Measurements from ENCODE around the gene TMUB2.

Gene TMUB2

DNA sequence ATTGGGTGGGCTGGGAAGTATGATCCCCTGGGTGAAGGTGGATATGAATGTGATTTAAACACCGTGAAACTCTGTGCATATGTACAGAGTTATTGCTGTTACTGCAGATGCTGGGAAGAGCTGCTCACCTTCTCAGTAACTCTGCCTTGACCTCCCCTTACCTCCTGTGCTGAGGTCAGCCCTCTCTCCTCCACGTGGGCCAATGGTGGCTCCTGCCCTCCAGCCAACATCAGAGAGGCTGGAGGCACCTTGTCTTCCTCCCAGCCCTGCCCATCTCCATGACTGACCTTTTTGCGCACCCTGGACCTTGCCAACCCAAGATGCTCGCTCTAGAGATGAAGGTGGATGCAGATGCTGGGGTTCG is 16.7 kb upstream of the TMUB2 start:
- no peak overlapping the region for H3K27ac ChIP-seq (ENCODE audit: low read depth, low read length)
- no peak overlapping the region for H2AFZ ChIP-seq (ENCODE audit: low read depth, low read length, severe bottlenecking)
- H3K9me3 ChIP-seq (ENCODE audit: insufficient read depth, low read length), result no peaks in the 10 kb centered on the region
- H4K20me1 ChIP-seq (ENCODE audit: low read depth, low read length), result no peaks in the 10 kb centered on the region
- no peaks in the 10 kb centered on the region for H3K9me2 ChIP-seq (replicated peaks; ENCODE audit: insufficient read depth, low read length)
- H3K4me3 ChIP-seq (ENCODE audit: insufficient read depth, low read length, poor library complexity, severe bottlenecking), result no peak overlapping the region
- no peak for TF ChIP-seq EZH2phosphoT487 (conservative IDR thresholded peaks at IDR 0.05; ENCODE audit: low read length)
- TF ChIP-seq, protein P1, sequence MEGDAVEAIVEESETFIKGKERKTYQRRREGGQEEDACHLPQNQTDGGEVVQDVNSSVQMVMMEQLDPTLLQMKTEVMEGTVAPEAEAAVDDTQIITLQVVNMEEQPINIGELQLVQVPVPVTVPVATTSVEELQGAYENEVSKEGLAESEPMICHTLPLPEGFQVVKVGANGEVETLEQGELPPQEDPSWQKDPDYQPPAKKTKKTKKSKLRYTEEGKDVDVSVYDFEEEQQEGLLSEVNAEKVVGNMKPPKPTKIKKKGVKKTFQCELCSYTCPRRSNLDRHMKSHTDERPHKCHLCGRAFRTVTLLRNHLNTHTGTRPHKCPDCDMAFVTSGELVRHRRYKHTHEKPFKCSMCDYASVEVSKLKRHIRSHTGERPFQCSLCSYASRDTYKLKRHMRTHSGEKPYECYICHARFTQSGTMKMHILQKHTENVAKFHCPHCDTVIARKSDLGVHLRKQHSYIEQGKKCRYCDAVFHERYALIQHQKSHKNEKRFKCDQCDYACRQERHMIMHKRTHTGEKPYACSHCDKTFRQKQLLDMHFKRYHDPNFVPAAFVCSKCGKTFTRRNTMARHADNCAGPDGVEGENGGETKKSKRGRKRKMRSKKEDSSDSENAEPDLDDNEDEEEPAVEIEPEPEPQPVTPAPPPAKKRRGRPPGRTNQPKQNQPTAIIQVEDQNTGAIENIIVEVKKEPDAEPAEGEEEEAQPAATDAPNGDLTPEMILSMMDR (IDR thresholded peaks at IDR 0.05; ENCODE audit: insufficient read depth, low read length, poor library complexity, severe bottlenecking), result no peak
- H3F3A ChIP-seq (ENCODE audit: insufficient read depth), result no peaks in the 10 kb centered on the region
- no peak overlapping the region for H3K4me2 ChIP-seq (ENCODE audit: low read depth, low read length, poor library complexity, severe bottlenecking)
- no peaks in the 10 kb centered on the region for H3K36me3 ChIP-seq (ENCODE audit: low read length)
- no peaks in the 10 kb centered on the region for H3K27me3 ChIP-seq (ENCODE audit: low read length)
- no peak overlapping the region for H3K9ac ChIP-seq (ENCODE audit: low read length)
- no peaks in the 10 kb centered on the region for H3K79me2 ChIP-seq (ENCODE audit: insufficient read depth, low read length)

DNA sequence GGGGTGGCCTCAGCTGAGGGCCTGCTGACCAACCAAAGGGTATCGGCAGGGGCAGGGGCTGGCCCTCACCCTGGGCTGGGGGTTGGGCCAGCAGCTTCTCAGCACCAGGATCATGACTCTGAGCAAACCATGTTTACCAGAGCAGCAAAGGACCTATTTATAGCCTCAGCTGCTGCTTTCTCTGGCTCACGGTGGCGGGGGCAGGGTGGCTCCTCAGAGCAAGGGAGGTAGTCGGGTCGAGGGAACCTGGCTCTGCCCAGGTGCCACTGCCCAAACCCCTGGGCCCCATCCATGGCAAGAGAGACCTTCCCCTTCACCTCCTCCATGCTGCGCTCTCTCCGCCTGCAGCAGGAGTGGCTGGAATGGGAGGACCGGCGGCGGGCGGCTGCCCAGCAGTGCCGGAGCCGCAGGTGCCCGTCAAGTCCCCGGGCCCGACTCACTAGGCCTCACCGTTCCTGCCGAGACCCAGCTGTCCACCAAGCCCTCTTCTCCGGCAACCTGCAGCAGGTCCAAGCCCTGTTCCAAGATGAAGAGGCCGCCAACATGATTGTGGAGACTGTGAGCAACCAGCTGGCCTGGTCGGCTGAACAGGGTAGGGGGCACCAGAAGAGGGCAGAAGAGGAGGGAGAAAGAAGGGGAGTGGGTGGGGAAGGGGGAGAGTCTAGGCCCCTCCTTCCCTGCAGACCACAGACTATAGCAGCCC is 16.1 kb upstream of the TMUB2 start, which contains the start of gene ASB16:
ASB16 (plus strand) TSS at position 206 of the 703 bp plus-strand sequence; CDS start at position 292, 86 bp downstream.
- Histone ChIP-seq H2AFZ (ENCODE audit: low read depth, low read length, severe bottlenecking) (no peak within 1 kb of the TSS), H3K27ac (ENCODE audit: low read depth, low read length) (no peak within 1 kb of the TSS), H3K4me2 (ENCODE audit: low read depth, low read length, poor library complexity, severe bottlenecking) (no peak within 1 kb of the TSS), H3F3A (ENCODE audit: insufficient read depth) (peaks cover 4% of the 10 kb centered on the region; the same call in 1 of the 2 replicates), H3K4me3 (ENCODE audit: insufficient read depth, low read length, poor library complexity, severe bottlenecking) (no peak within 1 kb of the TSS), H3K79me2 (ENCODE audit: insufficient read depth, low read length) (no peaks in the 10 kb centered on the region), H4K20me1 (ENCODE audit: low read depth, low read length) (no peaks in the 10 kb centered on the region), H3K27me3 (ENCODE audit: low read length) (no peaks in the 10 kb centered on the region), H3K9me3 (ENCODE audit: insufficient read depth, low read length) (no peaks in the 10 kb centered on the region), H3K9me2 (replicated peaks; ENCODE audit: insufficient read depth, low read length) (no peaks in the 10 kb centered on the region), H3K36me3 (ENCODE audit: low read length) (0 out of 2 replicates have a peak, but pooled peaks cover 2% of the 10 kb centered on the region), H3K9ac (ENCODE audit: low read length) (no peak within 1 kb of the TSS)
- no peak for TF ChIP-seq EZH2phosphoT487 (conservative IDR thresholded peaks at IDR 0.05; ENCODE audit: low read length)
- TF ChIP-seq, protein P1 (IDR thresholded peaks at IDR 0.05; ENCODE audit: insufficient read depth, low read length, poor library complexity, severe bottlenecking), result no peak

DNA sequence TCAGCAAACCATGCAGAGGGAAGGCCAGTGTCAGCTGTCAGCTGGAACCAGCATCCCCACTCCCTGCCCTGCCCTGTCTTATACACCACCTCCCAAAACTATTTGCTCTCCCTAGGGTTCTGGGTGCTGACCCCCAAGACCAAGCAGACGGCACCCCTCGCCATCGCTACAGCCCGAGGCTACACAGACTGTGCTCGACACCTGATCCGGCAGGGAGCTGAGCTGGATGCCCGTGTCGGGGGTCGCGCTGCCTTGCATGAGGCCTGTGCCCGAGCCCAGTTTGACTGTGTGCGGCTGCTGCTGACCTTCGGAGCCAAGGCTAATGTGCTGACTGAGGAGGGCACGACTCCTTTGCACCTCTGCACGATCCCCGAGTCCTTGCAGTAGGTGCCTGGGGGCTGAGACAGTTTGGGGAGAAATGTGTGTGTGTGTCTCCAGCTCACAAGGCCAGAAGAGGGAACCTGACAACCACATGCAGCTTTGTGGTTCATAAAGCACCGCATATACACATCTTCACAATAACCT is 14.8 kb upstream of the TMUB2 start:
- no peaks in the 10 kb centered on the region for H3K27me3 ChIP-seq (ENCODE audit: low read length)
- H3K4me3 ChIP-seq (ENCODE audit: insufficient read depth, low read length, poor library complexity, severe bottlenecking), result no peak overlapping the region
- no peaks in the 10 kb centered on the region for H4K20me1 ChIP-seq (ENCODE audit: low read depth, low read length)
- no peak for TF ChIP-seq EZH2phosphoT487 (conservative IDR thresholded peaks at IDR 0.05; ENCODE audit: low read length)
- TF ChIP-seq, protein P1 (IDR thresholded peaks at IDR 0.05; ENCODE audit: insufficient read depth, low read length, poor library complexity, severe bottlenecking), result no peak
- no peak overlapping the region for H3K27ac ChIP-seq (ENCODE audit: low read depth, low read length)
- 0 out of 2 replicates have a peak, but pooled peaks cover 3% of the 10 kb centered on the region for H3K36me3 ChIP-seq (ENCODE audit: low read length)
- no peaks in the 10 kb centered on the region for H3K79me2 ChIP-seq (ENCODE audit: insufficient read depth, low read length)
- no peaks in the 10 kb centered on the region for H3K9me3 ChIP-seq (ENCODE audit: insufficient read depth, low read length)
- no peak overlapping the region for H3K9ac ChIP-seq (ENCODE audit: low read length)
- peaks cover 7% of the 10 kb centered on the region for H3F3A ChIP-seq (ENCODE audit: insufficient read depth)
- H2AFZ ChIP-seq (ENCODE audit: low read depth, low read length, severe bottlenecking), result no peak overlapping the region
- H3K4me2 ChIP-seq (ENCODE audit: low read depth, low read length, poor library complexity, severe bottlenecking), result no peak overlapping the region
- no peaks in the 10 kb centered on the region for H3K9me2 ChIP-seq (replicated peaks; ENCODE audit: insufficient read depth, low read length)

Measured in SU-DHL-6 (cell line).